CD4-positive, alpha-beta T cell treated with Interleukin-15 for 4 hours (primary cell): ENCODE results near the gene GPR160.
"Not testable (repeated sequence)": the region's sequence is repeated elsewhere in the genome, so short reads cannot be mapped to it uniquely, and the experiment has no call there.

ENCODE experiments used
- DNase-seq: peaks from one replicate; pipeline ENCODE4 v3.0.0-alpha.2; 2020; ENCODE audit warnings: low spot score

Gene GPR160

GRCh38 chr3:170037463-170038433 is at the start of gene GPR160:
TSS of gene GPR160 (plus strand) at chr3:170037995. CDS start at chr3:170083973, 45,978 bp downstream.
- DNase-seq, result peak; percentile 80

GRCh38 chr3:169990431-169990830 is 47.4 kb upstream of the GPR160 start:
- DNase-seq, result no peak

GRCh38 chr3:169992156-169992555 is 45.6 kb upstream of the GPR160 start:
- no peak for DNase-seq

GRCh38 chr3:169992781-169993180 is 45.0 kb upstream of the GPR160 start:
- DNase-seq, result no peak

- DNase-seq, result no peak
Observed at GRCh38 chr3:169993761-169994160, 44.0 kb upstream of the GPR160 start.

- DNase-seq, result no peak
Observed at GRCh38 chr3:169996063-169996462, 41.7 kb upstream of the GPR160 start.

GRCh38 chr3:169998668-169999131 is 39.1 kb upstream of the GPR160 start:
- DNase-seq, result no peak

- DNase-seq, result no peak
Observed at GRCh38 chr3:169999433-169999832, 38.4 kb upstream of the GPR160 start.

GRCh38 chr3:170000051-170000450 is 37.7 kb upstream of the GPR160 start:
- no peak for DNase-seq

- DNase-seq, result no peak
Observed at GRCh38 chr3:170002231-170002630, 35.6 kb upstream of the GPR160 start.

GRCh38 chr3:170002879-170003278 is 34.9 kb upstream of the GPR160 start:
- no peak for DNase-seq

- no peak for DNase-seq
Observed at GRCh38 chr3:170003881-170004356, 33.9 kb upstream of the GPR160 start.

GRCh38 chr3:170007031-170007663 is 30.6 kb upstream of the GPR160 start:
- peak; percentile 21 for DNase-seq

GRCh38 chr3:170010498-170010897 is 27.3 kb upstream of the GPR160 start:
- no peak for DNase-seq

GRCh38 chr3:170012683-170013400 is 25.0 kb upstream of the GPR160 start:
- no peak for DNase-seq

GRCh38 chr3:170016057-170016456 is 21.7 kb upstream of the GPR160 start:
- DNase-seq, result no peak

- DNase-seq, result not testable (repeated sequence)
Observed at GRCh38 chr3:170019306-170019705, 18.5 kb upstream of the GPR160 start.

- DNase-seq, result no peak
Observed at GRCh38 chr3:170021083-170021482, 16.7 kb upstream of the GPR160 start.

- no peak for DNase-seq
Observed at GRCh38 chr3:170022336-170022735, 15.5 kb upstream of the GPR160 start.

- DNase-seq, result no peak
Observed at GRCh38 chr3:170023165-170023564, 14.6 kb upstream of the GPR160 start.

GRCh38 chr3:170024581-170024980 is 13.2 kb upstream of the GPR160 start:
- DNase-seq, result no peak
